PC-9 (cell line): ENCODE data around the gene AOPEP. TPM values are rescaled to one million over a fixed set of nuclear protein-coding genes. Genes with fewer than 3 reads are reported as not detected.

Experiments
- BruUV-seq: library from RNA; stranded (reverse); fragments of 400-500 nt; replicated peaks from 2 replicates; lab custom pipeline; 2021; lab: Mats Ljungman, UMichigan
- CTCF ChIA-PET: fragments of 300-600 bp; sonication (Branson Sonifier 250); formaldehyde crosslinking; loops from one replicate; lab custom pipeline; 2022; ENCODE audit warnings: antibody characterized with exemption; lab: Charles Lee
- POLR2A ChIA-PET: fragments of 300-600 bp; sonication (Branson Sonifier 250); formaldehyde crosslinking; loops from one replicate; lab custom pipeline; 2022; ENCODE audit warnings: antibody characterized with exemption; ENCODE audit not compliant: unreplicated experiment; lab: Charles Lee
- DNase-seq, 2 experiments: peaks; one replicate each; pipeline versions ENCODE4 v3.0.0 to v3.0.0-alpha.2; 2015 to 2022; ENCODE audit warnings: mixed read lengths in 1 of 2
- H2AFZ ChIP-seq: fragments of 200-600 bp; sonication (generic); 2 replicates; pipeline ENCODE4 v1.8.1; 2017; ENCODE audit warnings: antibody characterized with exemption
- H3F3A ChIP-seq: fragments of 200-600 bp; sonication (generic); 2 replicates; pipeline ENCODE4 v1.8.1; 2017; ENCODE audit warnings: antibody characterized with exemption, mild to moderate bottlenecking, low read depth; ENCODE audit not compliant: insufficient read depth
- H3K27ac ChIP-seq: fragments of 200-600 bp; sonication (generic); 2 replicates; pipeline ENCODE4 v1.6.1; 2016; ENCODE audit warnings: mixed run types
- H3K27me3 ChIP-seq: fragments of 200-600 bp; sonication (generic); 2 replicates; pipeline ENCODE4 v1.6.1; 2016; ENCODE audit warnings: low read depth, mixed run types; ENCODE audit not compliant: insufficient read depth
- H3K36me3 ChIP-seq: fragments of 200-600 bp; sonication (generic); 2 replicates; pipeline ENCODE4 v1.6.1; 2016; ENCODE audit warnings: low read depth, mixed run types
- H3K4me1 ChIP-seq: fragments of 200-600 bp; sonication (generic); replicated peaks from 2 replicates; pipeline ENCODE4 v1.6.1; 2016; ENCODE audit warnings: mixed run types; ENCODE audit not compliant: insufficient read depth
- H3K4me2 ChIP-seq: fragments of 200-600 bp; sonication (generic); 2 replicates; pipeline ENCODE4 v1.6.1; 2017; ENCODE audit warnings: mixed run types
- H3K4me3 ChIP-seq: fragments of 200-600 bp; sonication (generic); 2 replicates; pipeline ENCODE4 v1.6.1; 2016; ENCODE audit warnings: mixed run types
- H3K79me2 ChIP-seq: fragments of 200-600 bp; sonication (generic); 2 replicates; pipeline ENCODE4 v1.6.1; 2017; ENCODE audit warnings: low read depth, mixed run types
- H3K9me2 ChIP-seq: fragments of 200-600 bp; sonication (generic); 2 replicates; pipeline ENCODE4 v1.8.1; 2017; ENCODE audit warnings: mild to moderate bottlenecking; ENCODE audit not compliant: insufficient read depth
- H3K9me3 ChIP-seq: fragments of 200-600 bp; sonication (generic); 2 replicates; pipeline ENCODE4 v1.8.1; 2016; ENCODE audit warnings: low read depth; ENCODE audit not compliant: insufficient read depth
- H4K20me1 ChIP-seq: fragments of 200-600 bp; sonication (generic); 2 replicates; pipeline ENCODE4 v1.8.1; 2017; ENCODE audit not compliant: insufficient read depth
- EZH2 ChIP-seq: fragments of 200-600 bp; sonication (generic); IDR thresholded peaks from 2 replicates; pipeline ENCODE4 v1.8.0; 2017; ENCODE audit warnings: antibody characterized with exemption, low read depth
- intact Hi-C: fragments of 100-400 bp; cut with micrococcal nuclease; formaldehyde crosslinking; loops from one replicate; pipeline ENCODE4 v1.10.0; 2022; ENCODE audit not compliant: unreplicated experiment
- total RNA-seq: library from RNA; stranded (reverse); gene quantifications from 2 replicates; pipeline ENCODE4 v1.2.3, GENCODE V29; 2021
- TF ChIP-seq, protein P1 (sequence below): fragments of 200-600 bp; sonication (generic); conservative IDR thresholded peaks from 2 replicates; pipeline ENCODE4 v1.6.1; 2017; ENCODE audit warnings: mixed run types, antibody characterized with exemption, mild to moderate bottlenecking, moderate library complexity

Gene AOPEP
- total RNA-seq, 1 experiment from 2014 or later, result 90.0 TPM

DNA sequence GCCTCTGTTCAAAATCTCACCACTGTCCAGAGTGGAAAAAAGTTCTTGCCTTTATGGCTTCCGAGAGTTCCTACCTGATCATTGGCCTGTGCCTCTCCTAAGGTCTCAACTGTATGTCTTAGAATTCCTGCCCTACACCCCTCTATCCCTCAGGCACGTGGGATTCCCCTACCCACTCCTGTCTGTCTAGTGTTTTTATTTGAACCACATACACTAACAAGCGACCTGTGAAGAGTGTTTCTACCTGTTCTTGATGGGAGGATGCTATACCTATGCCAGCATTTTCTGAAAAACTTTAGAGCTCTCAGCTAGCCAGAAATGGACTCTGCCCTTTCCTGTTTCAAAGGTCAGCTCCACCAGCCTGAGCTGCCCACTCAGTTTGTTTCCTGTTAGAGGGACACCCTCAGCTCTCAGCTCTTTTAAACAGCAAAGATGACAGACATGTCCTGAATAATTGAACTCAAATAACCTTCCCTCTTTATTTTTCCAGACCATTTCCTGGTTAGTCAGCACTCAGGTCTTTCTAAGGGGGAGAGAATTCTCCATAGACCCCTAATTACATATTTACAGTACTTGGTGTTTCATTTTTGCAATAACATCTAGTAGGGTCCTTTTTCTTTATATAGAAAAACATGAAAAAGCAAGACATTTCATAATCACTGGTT lies 214.8 kb downstream of the AOPEP start:
- Histone ChIP-seq H3K27me3 (no peaks in the 10 kb centered on the region), H3K27ac (peak overlapping the region; percentile 92), H3K9me2 (no peaks in the 10 kb centered on the region), H3K4me2 (peak overlapping the region; percentile 58), H3K9me3 (peaks cover 3% of the 10 kb centered on the region; the same call in 1 of the 2 replicates), H3K4me1 (peaks cover 71% of the 10 kb centered on the region), H3F3A (peaks cover 60% of the 10 kb centered on the region), H2AFZ (no peak overlapping the region), H3K79me2 (peaks cover 8% of the 10 kb centered on the region), H3K4me3 (no peak overlapping the region), H3K36me3 (0 out of 2 replicates have a peak, but pooled peaks cover 13% of the 10 kb centered on the region), H4K20me1 (no peaks in the 10 kb centered on the region)
- CTCF ChIA-PET, result no interaction called here
- intact Hi-C loops, result no loop called here
- peak; percentile 55 to 96 for DNase-seq
- no TSS peak for BruUV-seq
- POLR2A ChIA-PET, result interaction anchor here (0.6 to 1.0 kb wide), 7 partner anchors 8 to 180 kb away, joined by 4 to 22 read pairs (median 4); no protein-coding TSS in a partner anchor
- TF ChIP-seq EZH2, result no peak
- TF ChIP-seq, protein P1, sequence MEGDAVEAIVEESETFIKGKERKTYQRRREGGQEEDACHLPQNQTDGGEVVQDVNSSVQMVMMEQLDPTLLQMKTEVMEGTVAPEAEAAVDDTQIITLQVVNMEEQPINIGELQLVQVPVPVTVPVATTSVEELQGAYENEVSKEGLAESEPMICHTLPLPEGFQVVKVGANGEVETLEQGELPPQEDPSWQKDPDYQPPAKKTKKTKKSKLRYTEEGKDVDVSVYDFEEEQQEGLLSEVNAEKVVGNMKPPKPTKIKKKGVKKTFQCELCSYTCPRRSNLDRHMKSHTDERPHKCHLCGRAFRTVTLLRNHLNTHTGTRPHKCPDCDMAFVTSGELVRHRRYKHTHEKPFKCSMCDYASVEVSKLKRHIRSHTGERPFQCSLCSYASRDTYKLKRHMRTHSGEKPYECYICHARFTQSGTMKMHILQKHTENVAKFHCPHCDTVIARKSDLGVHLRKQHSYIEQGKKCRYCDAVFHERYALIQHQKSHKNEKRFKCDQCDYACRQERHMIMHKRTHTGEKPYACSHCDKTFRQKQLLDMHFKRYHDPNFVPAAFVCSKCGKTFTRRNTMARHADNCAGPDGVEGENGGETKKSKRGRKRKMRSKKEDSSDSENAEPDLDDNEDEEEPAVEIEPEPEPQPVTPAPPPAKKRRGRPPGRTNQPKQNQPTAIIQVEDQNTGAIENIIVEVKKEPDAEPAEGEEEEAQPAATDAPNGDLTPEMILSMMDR, result no peak

DNA sequence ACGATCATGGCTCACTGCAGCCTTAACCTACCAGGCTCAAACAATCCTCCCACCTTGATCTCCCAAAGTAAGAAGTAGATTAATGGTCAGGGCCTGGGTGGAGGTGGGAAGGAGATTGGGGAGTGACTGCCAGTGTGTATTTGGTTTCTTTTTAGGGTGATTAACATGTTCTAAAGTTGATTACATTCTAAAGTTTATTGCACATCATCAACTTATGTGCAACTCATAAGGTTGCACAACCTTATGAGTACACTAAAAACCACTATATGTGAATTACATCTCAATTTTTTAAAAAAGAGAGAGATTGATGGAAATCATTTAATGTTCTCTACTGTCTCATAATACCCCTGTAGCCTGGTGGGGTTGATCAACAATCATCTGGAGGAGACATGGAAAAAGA lies 218.1 kb downstream of the AOPEP start:
- POLR2A ChIA-PET, result no interaction called here
- no peak for TF ChIP-seq EZH2
- TF ChIP-seq, protein P1, result no peak

DNA sequence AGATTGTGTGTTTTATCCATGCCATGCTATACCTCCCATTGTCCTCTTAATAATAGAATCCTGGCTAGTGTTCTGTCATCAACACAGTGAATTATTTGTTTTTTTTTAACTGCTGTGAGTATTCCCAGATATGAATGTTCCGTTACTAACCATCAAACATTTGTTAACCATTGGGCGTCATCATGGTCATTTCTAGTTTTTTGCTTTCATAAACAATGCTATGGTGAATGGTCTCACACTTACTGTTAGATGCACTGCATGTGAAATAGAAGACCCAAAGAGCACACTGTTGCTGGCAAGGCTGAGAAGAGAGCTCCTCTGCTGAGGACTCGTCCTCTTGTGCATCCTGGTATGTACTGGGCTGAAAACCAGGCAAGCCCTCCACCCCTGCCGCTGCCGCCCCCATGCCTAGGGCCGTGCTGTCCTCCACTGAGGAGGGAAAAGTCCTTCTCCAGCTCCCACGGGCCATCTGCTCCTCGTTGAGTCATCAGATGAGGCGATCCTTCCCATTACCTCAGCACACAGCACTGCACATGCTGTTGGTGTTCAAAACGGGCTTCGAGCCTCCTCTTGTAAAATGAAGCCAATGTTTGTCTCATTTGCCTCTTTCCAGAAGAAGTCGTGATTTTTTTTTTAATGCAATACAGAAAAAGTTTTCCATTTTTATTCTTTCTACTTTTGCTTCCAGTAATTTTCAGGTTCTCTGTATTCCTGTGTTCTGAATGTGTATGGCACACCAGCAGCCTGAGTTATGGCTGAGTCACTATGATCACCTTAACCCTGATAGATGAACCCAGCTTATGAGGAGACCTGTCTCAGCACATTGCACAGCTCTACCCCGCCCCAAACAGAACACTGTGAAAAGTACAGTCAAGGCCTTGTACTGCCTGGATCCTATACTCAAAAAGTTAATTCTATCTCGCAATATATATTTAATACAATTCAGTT lies 219.0 kb downstream of the AOPEP start:
- DNase-seq, result peak; percentile 38 to 70
- H3K4me2 ChIP-seq, result peak overlapping the region; percentile 48
- ChIA-PET POLR2A (interaction anchor here (0.5 to 0.7 kb wide), 4 partner anchors 8 to 61 kb away, joined by 3 to 7 read pairs (median 5); no protein-coding TSS in a partner anchor), CTCF (no interaction called here)
- H3K27ac ChIP-seq, result peak overlapping the region; percentile 83
- no peaks in the 10 kb centered on the region for H3K79me2 ChIP-seq
- H3K9me2 ChIP-seq, result no peaks in the 10 kb centered on the region
- H3K9me3 ChIP-seq, result no peaks in the 10 kb centered on the region
- intact Hi-C loops, result no loop called here
- TSS peak; percentile 32 for BruUV-seq
- H3K4me1 ChIP-seq, result peaks cover 73% of the 10 kb centered on the region
- TF ChIP-seq EZH2, result no peak
- TF ChIP-seq, protein P1, result no peak
- H2AFZ ChIP-seq, result no peak overlapping the region
- no peaks in the 10 kb centered on the region for H3K36me3 ChIP-seq
- H3F3A ChIP-seq, result peaks cover 62% of the 10 kb centered on the region
- H3K27me3 ChIP-seq, result no peaks in the 10 kb centered on the region
- no peaks in the 10 kb centered on the region for H4K20me1 ChIP-seq
- no peak overlapping the region for H3K4me3 ChIP-seq

More for the DNA sequence above, 218.1 kb downstream of the AOPEP start:
- no peaks in the 10 kb centered on the region for H3K36me3 ChIP-seq
- H3K79me2 ChIP-seq, result no peaks in the 10 kb centered on the region
- peaks cover 62% of the 10 kb centered on the region for H3F3A ChIP-seq
- no peak overlapping the region for H3K4me3 ChIP-seq
- peak overlapping the region; percentile 83 for H3K27ac ChIP-seq
- CTCF ChIA-PET, result no interaction called here
- H3K27me3 ChIP-seq, result no peaks in the 10 kb centered on the region
- H3K4me2 ChIP-seq, result peak overlapping the region; percentile 48
- DNase-seq, result no peak
- peaks cover 74% of the 10 kb centered on the region for H3K4me1 ChIP-seq
- no peaks in the 10 kb centered on the region for H3K9me2 ChIP-seq
- no peaks in the 10 kb centered on the region for H4K20me1 ChIP-seq
- BruUV-seq, result no TSS peak
- intact Hi-C loops, result no loop called here
- H2AFZ ChIP-seq, result no peak overlapping the region
- H3K9me3 ChIP-seq, result peaks cover 3% of the 10 kb centered on the region; the same call in 1 of the 2 replicates
